ENCODE data around the gene LAMP1. TPM values are rescaled to one million over a fixed set of nuclear protein-coding genes. Genes with fewer than 3 reads are reported as not detected.
"Not testable (repeated sequence)": the region's sequence is repeated elsewhere in the genome, so short reads cannot be mapped to it uniquely, and the experiment has no call there.

The LAMP1 gene
- total RNA-seq, 1 experiment from 2014 or later: 217 TPM

DNA sequence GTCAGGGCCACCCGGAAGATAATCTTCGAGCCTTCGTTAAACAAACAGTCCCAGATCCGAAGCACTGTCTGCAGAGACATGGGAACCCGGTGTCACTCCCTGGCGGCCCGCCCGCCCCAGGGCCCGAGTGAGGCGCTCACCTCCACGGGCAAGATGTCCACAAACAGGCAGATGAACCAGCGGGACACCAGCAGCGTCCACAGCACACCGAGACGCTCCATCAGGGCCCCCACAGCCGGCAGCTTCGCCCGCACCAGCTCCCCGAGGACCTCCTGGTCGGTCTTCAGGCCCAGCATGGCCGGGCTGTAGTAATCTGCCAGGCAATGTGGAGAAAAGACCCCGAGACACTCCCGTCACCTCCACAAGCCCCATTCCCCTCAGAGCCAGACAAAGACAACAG, 28.7 kb downstream of the LAMP1 start:
- Histone ChIP-seq H3K27me3 (replicated peaks) (no peaks in the 10 kb centered on the region), H3K4me1 (replicated peaks) (no peaks in the 10 kb centered on the region), H3K4me3 (no peak overlapping the region), H3K36me3 (peaks cover 22% of the 10 kb centered on the region), H3K9me3 (replicated peaks) (no peaks in the 10 kb centered on the region), H3K27ac (no peak overlapping the region)
- no peak for DNase-seq (ENCODE audit: low read depth in 1 of 2, low spot score in 2 of 2)

DNA sequence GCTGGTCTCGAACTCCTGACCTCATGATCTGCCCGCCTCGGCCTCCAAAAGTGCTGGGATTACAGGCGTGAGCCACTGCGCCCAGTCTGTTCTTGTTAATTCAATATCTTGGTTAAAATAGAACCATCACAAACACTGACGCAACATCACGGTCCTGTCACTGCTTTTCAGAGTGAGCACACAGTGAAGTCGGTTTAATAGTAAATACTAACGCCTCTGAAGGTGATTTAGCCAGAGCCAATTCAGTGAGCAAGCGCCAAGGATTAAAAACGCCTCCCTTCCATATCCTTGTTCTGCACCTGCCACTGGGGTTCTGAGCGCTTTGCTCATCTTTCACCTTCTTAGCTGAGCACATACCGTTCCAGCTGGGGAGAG, 30.3 kb downstream of the LAMP1 start:
- DNase-seq (ENCODE audit: low read depth in 1 of 2, low spot score in 2 of 2): no peak
- no peaks in the 10 kb centered on the region for H3K27me3 ChIP-seq (replicated peaks)
- no peaks in the 10 kb centered on the region for H3K9me3 ChIP-seq (replicated peaks)
- H3K4me3 ChIP-seq: no peak overlapping the region
- H3K36me3 ChIP-seq: peaks cover 9% of the 10 kb centered on the region
- H3K4me1 ChIP-seq (replicated peaks): no peaks in the 10 kb centered on the region
- H3K27ac ChIP-seq: no peak overlapping the region

DNA sequence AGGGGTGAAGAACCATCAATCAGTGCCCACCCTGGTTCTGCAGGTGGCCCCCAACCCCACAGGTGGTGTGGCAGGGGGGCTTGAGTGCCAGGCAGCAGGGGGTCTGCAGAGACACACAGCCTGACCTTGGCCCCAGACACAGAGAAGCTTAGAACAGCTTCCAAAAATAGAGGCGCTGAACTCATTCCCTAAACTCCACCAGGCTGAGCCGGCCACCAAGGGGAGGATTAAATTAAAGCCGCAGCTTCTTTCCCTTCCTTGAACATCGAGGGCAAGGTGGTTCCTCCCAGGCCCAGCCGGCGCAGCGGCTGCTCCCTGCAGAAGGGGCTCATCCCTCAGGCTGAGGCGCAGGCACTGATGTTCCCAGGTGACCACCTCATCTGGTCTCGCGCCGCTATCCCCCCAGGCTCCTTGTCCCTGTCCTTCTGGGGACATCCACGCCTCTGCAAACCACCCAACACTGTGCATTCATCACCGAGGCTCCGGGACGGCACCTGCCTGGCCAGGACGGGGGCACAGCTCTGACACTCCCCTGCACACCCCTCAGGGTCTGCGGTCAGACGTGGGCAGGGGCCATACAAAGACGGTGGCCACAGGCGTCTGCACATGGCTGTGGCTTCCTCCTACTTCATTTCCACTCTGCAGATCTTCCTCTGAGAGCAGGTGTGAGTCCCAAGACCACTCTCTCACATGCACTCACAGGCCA, 30.9 kb downstream of the LAMP1 start:
- no peak for DNase-seq (ENCODE audit: low read depth in 1 of 2, low spot score in 2 of 2)
- H3K27me3 ChIP-seq (replicated peaks): no peaks in the 10 kb centered on the region
- no peak overlapping the region for H3K27ac ChIP-seq
- no peaks in the 10 kb centered on the region for H3K4me1 ChIP-seq (replicated peaks)
- H3K9me3 ChIP-seq (replicated peaks): no peaks in the 10 kb centered on the region
- peaks cover 9% of the 10 kb centered on the region for H3K36me3 ChIP-seq
- no peak overlapping the region for H3K4me3 ChIP-seq

DNA sequence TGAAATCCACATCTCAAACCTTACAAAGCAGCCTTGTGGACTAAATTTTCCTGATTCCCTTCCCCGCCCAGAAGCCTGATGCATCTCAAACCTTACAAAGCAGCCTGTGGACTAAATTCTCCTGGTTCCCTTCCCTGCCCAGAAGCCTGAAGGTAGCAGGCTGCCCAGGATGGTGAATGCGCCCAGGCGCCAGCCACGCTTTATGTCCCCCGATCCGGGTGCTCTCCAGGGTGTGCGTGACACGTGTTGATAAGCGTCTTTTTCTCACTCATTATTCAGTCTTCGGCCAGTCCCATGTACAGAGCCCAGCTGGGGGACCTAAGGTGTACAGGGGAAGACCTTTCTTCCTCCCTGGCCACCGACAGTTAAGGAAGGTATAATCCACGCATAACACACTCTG, 31.8 kb downstream of the LAMP1 start:
- Histone ChIP-seq H3K9me3 (replicated peaks) (no peaks in the 10 kb centered on the region), H3K27ac (no peak overlapping the region), H3K27me3 (replicated peaks) (no peaks in the 10 kb centered on the region), H3K36me3 (peaks cover 5% of the 10 kb centered on the region), H3K4me1 (replicated peaks) (no peaks in the 10 kb centered on the region), H3K4me3 (no peak overlapping the region)
- no peak for DNase-seq (ENCODE audit: low read depth in 1 of 2, low spot score in 2 of 2)

DNA sequence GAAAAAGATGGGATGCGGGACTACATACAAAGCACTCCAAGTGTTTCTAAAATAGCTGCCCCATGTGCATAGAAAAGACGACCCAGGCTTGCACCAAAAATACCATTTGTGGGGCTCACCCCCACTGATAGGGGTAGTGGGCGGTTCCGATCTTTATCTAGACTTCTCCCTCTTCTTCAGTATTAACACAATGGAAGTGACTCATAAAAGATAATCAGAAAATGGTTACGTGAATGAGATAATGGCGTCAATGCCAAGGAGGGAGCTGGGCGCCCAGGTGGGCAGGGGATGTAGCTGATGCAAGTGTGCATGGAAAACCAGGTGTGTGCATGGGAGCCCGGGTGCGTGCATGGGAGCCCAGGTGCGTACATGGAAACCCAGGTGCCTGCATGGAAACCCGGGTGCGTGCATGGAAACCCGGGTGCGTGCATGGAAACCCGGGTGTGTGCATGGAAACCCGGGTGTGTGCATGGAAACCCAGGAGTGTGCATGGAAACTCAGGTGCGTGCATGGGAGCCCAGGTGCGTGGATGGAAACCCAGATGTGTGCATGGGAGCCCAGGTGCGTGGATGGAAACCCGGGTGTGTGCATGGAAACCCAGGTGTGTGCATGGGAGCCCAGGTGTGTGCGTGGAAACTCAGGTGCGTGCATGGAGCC, 32.7 kb downstream of the LAMP1 start:
- H3K4me3 ChIP-seq: no peak overlapping the region
- H3K27me3 ChIP-seq (replicated peaks): no peaks in the 10 kb centered on the region
- H3K36me3 ChIP-seq: no peaks in the 10 kb centered on the region
- H3K9me3 ChIP-seq (replicated peaks): no peaks in the 10 kb centered on the region
- no peaks in the 10 kb centered on the region for H3K4me1 ChIP-seq (replicated peaks)
- no peak overlapping the region for H3K27ac ChIP-seq
- no peak for DNase-seq (ENCODE audit: low read depth in 1 of 2, low spot score in 2 of 2)

DNA sequence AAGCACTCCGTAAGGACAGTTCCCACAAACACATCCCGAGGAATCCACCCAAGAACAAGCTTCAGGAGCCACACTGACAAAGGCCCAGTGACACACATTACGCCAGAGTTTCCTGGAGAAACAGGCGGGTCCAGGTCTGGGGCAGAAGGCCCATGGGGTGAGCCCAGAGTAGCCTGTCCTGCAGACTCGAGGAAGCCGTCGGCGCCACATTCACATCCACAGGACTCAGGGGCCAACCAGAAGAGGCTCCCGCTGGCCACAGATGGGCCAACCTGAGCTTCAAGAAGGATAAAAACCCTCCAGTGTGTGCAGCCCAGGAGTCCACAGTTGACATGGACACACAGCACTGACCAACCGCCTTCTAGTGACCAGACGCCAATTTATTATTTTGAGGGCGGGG, 35.6 kb downstream of the LAMP1 start:
- Histone ChIP-seq H3K36me3 (no peaks in the 10 kb centered on the region), H3K9me3 (replicated peaks) (no peaks in the 10 kb centered on the region), H3K27ac (no peak overlapping the region), H3K4me1 (replicated peaks) (no peaks in the 10 kb centered on the region), H3K4me3 (no peak overlapping the region), H3K27me3 (replicated peaks) (no peaks in the 10 kb centered on the region)
- DNase-seq (ENCODE audit: low read depth in 1 of 2, low spot score in 2 of 2): no peak

DNA sequence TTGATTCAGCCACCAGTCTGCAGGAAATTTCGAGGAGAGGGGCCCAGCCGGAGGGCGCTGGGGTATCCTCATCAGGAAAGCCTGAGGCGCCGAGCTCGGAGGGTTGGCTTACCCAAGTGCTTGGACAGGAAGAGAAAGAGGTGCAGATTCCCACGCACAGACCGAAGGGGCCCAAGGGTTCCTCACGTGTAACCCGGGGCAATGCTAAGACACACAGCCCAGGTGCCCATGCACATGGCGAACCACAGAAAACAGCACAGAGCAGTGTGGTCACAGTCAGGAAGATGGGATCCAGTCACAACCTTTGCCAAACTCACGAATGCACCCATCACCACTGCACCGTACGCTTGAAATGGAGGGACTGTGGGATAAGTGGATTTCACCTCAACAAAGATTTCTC, 36.0 kb downstream of the LAMP1 start:
- no peaks in the 10 kb centered on the region for H3K4me1 ChIP-seq (replicated peaks)

DNA sequence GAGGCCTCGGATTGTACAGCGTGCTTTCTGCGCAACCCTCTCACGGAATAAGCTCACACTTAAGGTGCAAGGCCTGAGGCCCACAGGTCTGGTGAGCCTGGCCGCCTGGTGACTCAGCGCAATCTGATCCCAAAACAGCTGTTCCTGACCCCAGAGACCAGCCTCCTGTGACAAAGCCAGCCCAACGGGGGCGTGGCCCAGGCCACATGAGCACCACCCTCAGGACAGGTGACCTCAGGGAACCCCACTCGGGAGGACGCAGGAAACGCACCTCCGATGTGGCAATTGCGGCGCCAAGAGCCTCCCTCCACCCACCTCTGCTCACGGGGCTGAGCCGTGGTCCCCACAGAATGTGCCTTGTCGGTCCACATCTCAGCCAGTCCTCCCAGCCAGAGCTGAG, 40.5 kb downstream of the LAMP1 start:
- Histone ChIP-seq H3K4me3 (no peak overlapping the region), H3K27me3 (replicated peaks) (no peaks in the 10 kb centered on the region), H3K4me1 (replicated peaks) (no peaks in the 10 kb centered on the region), H3K27ac (no peak overlapping the region), H3K36me3 (no peaks in the 10 kb centered on the region), H3K9me3 (replicated peaks) (no peaks in the 10 kb centered on the region)
- no peak for DNase-seq (ENCODE audit: low read depth in 1 of 2, low spot score in 2 of 2)

More for the DNA sequence above, 36.0 kb downstream of the LAMP1 start:
- Histone ChIP-seq H3K27me3 (replicated peaks) (no peaks in the 10 kb centered on the region), H3K36me3 (no peaks in the 10 kb centered on the region), H3K9me3 (replicated peaks) (no peaks in the 10 kb centered on the region), H3K4me3 (no peak overlapping the region), H3K27ac (no peak overlapping the region)
- DNase-seq (ENCODE audit: low read depth in 1 of 2, low spot score in 2 of 2): no peak

DNA sequence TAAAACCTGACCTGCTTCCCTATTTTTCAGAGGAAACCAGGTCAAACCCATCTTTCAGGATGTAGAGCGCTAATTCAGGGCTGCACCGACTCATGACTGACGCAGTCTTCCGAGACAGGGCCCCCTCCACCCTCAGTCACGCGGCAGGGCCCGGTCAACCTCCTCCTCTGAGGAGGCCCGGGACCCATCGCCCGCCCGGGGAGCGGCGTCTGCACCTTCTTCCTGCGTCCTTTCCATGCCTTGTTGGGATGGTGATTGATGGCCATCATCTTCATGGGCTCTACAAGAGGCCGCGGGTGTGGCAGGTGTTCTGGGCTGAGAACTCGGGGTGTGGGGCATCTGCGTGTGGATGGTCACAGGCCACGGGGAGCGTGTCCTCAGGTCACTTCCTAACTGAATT, 40.9 kb downstream of the LAMP1 start:
- H3K27me3 ChIP-seq (replicated peaks): no peaks in the 10 kb centered on the region
- DNase-seq (ENCODE audit: low read depth in 1 of 2, low spot score in 2 of 2): no peak
- no peaks in the 10 kb centered on the region for H3K4me1 ChIP-seq (replicated peaks)
- no peaks in the 10 kb centered on the region for H3K9me3 ChIP-seq (replicated peaks)
- H3K36me3 ChIP-seq: no peaks in the 10 kb centered on the region
- no peak overlapping the region for H3K4me3 ChIP-seq
- no peak overlapping the region for H3K27ac ChIP-seq

DNA sequence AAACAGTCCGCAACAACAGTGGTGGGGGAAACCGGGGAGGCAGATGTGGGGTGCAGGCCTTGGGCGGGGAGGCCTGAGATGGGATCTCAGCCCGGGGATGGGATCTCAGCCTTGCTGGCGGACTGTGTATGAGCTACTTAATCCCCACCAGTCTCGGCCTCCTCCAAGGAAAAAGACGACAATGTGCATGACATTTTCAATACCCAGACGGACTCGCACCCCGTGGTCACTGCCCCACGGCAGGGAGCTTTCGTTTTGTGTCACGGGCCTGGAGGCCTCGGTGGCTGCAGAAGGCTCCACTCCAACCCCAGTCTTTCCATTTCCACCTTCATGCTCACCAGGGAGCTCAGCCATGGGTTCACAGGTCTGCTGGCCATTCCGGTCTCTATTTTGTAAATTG, 41.4 kb downstream of the LAMP1 start:
- no peaks in the 10 kb centered on the region for H3K4me1 ChIP-seq (replicated peaks)
- no peaks in the 10 kb centered on the region for H3K36me3 ChIP-seq
- H3K4me3 ChIP-seq: no peak overlapping the region
- no peak for DNase-seq (ENCODE audit: low read depth in 1 of 2, low spot score in 2 of 2)
- H3K9me3 ChIP-seq (replicated peaks): no peaks in the 10 kb centered on the region
- H3K27me3 ChIP-seq (replicated peaks): no peaks in the 10 kb centered on the region
- no peak overlapping the region for H3K27ac ChIP-seq

DNA sequence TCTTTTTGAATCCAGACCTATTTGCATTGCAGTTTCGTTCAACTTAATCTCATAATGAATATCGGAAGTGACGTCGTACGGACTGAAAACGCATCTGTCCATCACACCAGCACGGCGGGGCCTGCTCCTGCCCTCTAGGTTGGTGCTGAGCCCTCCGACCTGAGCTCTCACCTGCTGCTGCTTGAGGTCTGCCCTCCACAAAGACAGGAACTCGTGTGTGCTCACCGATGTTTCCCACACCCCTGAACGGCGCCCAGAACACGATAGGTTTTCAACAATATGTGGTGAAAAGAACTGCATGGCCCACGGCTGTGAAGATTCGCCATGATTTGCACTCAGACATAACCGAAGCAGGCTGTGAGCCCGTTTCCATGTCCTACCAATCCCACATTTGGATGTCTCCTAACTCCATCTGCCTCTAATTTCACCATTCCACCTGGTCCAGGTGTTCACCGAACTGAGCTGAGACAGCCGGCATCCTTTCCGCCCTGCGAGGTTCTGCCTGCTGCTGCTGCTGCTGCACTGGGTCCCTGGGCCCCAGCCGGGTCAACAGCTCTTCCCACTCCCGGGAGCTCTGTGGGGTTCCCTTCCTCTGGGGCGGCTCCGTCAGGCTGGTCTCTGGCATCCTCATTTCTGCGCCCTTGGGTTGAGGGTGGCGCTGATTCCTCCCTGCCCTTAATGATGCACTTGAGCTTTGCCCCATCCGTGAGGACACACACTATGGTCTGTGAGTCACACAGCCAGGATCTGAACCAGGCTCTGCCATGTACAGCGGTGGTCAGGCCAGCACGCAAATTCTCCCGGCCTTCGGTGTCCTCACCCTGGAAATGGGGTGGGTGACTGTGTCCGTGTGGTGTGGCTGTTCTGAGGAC, 46.0 kb downstream of the LAMP1 start:
- Histone ChIP-seq H3K4me1 (replicated peaks) (no peaks in the 10 kb centered on the region), H3K27me3 (replicated peaks) (no peaks in the 10 kb centered on the region), H3K4me3 (no peak overlapping the region), H3K36me3 (no peaks in the 10 kb centered on the region), H3K9me3 (replicated peaks) (no peaks in the 10 kb centered on the region), H3K27ac (no peak overlapping the region)
- no peak for DNase-seq (ENCODE audit: low read depth in 1 of 2, low spot score in 2 of 2)

DNA sequence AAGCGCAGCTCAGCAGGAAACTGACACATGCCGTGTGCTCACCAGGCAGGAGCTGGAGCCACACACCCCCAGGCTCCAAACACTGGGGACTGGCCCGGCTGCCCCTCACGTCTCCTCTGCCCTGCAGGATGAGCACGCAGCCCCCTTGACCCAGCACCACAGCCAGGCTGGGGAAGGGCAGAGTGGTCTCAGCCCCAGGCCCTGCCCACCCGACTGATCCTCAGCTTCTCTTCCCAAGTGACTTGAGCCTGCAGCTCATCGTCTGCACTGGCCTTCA, 46.6 kb downstream of the LAMP1 start:
- H3K4me3 ChIP-seq: no peak overlapping the region
- no peak overlapping the region for H3K27ac ChIP-seq
- no peaks in the 10 kb centered on the region for H3K4me1 ChIP-seq (replicated peaks)
- H3K36me3 ChIP-seq: no peaks in the 10 kb centered on the region
- DNase-seq (ENCODE audit: low read depth in 1 of 2, low spot score in 2 of 2): no peak
- no peaks in the 10 kb centered on the region for H3K9me3 ChIP-seq (replicated peaks)
- H3K27me3 ChIP-seq (replicated peaks): no peaks in the 10 kb centered on the region

DNA sequence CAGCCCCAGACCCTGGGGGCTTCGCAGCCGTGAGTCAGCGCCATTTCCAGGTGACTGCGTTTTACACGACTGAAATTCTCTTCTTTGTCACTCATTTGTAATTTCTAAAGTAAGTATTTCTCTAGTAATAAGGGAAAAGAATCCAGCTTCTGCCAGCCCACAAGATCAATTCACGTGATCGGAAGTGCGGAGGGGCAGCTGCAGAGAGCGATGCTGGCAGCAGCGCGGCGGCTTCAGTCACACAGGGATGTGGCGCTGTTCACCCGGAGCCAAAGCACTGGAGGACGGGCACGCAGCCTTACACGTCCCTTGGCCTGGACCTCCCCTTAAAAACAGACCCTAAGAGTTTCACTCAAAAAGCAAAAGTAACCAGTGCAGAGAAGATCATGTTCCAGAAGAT, 48.4 kb downstream of the LAMP1 start:
- no peak overlapping the region for H3K4me3 ChIP-seq
- H3K27me3 ChIP-seq (replicated peaks): no peaks in the 10 kb centered on the region
- H3K9me3 ChIP-seq (replicated peaks): no peaks in the 10 kb centered on the region
- DNase-seq (ENCODE audit: low read depth in 1 of 2, low spot score in 2 of 2): no peak
- no peaks in the 10 kb centered on the region for H3K4me1 ChIP-seq (replicated peaks)
- H3K36me3 ChIP-seq: no peaks in the 10 kb centered on the region
- H3K27ac ChIP-seq: no peak overlapping the region

DNA sequence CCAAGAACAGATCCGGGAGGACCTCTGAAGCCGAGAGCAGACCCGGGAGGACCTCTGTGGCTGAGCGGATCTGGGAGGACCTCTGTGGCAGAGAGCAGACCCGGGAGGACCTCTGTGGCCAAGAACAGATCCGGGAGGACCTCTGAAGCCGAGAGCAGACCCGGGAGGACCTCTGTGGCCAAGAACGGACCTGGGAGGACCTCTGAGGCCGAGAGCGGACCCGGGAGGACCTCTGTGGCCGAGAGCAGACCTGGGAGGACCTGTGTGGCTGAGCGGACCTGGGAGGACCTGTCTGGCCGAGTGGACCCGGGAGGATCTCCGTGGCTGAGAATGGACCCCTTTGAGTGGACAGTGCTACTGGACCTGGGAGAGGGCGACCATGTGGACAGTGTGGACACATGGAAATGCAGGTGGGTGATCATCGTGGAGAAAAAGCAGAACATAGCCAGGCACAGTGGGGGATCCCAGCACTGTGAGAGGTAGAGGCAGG, 50.7 kb downstream of the LAMP1 start:
- not testable (repeated sequence) for H3K27ac ChIP-seq; H3K36me3 ChIP-seq; DNase-seq (ENCODE audit: low read depth in 1 of 2, low spot score in 2 of 2); H3K9me3 ChIP-seq (replicated peaks); H3K4me3 ChIP-seq; H3K27me3 ChIP-seq (replicated peaks); H3K4me1 ChIP-seq (replicated peaks)
